Skeletal muscle cell (primary cell): ENCODE results near the gene RAD51B.
"Not testable (repeated sequence)": the region's sequence is repeated elsewhere in the genome, so short reads cannot be mapped to it uniquely, and the experiment has no call there.

ENCODE experiments used
- DNase-seq: peaks from one replicate; pipeline ENCODE4 v3.0.0-alpha.2; 2010; ENCODE audit warnings: low read depth
- H3K4me3 ChIP-seq: 2 replicates; pipeline ENCODE4 v1.5.1; 2011; ENCODE audit warnings: low read depth, mild to moderate bottlenecking, control low read depth, low read length, moderate library complexity

Gene RAD51B

DNA sequence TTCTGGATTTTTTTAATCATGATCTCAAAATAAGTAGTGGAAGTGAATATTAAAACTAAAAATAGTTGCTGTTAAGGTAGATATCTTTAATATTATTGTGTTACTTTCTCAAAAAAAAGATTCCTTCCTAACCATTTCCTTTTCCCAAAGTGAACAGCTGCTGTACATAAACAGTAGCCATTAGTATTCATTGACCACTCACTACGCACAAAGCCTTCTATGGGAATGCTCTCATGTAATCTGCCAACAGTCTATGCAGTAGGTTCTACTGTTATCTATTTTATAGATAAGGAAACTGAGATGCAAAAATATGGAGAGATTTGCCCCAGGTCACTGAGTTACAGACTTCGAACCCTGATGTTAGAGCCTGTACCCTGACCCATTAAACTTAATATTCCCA lies 941.2 kb downstream of the RAD51B start:
- H3K4me3 ChIP-seq, result no peak overlapping the region
- DNase-seq, result no peak

DNA sequence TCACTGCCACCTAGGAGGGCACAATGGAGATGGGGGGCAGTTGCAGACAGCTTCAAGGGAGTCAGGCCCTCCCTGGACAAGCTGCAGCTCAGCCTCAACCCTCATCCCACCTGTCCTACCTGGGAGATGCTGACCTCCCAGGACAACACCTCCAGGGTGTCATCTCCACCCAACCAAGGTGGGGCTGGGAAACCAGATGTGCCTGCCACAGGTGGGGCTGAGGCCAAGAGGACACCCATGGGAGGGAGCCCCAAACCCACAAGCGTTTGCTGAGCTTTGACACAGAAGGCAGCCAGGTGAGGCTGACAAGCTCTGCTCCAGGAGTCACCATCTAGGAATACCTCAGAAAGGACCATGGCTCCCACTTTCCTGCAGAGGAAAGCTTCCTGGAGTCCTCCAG lies 941.8 kb downstream of the RAD51B start:
- no peak overlapping the region for H3K4me3 ChIP-seq
- DNase-seq, result no peak

DNA sequence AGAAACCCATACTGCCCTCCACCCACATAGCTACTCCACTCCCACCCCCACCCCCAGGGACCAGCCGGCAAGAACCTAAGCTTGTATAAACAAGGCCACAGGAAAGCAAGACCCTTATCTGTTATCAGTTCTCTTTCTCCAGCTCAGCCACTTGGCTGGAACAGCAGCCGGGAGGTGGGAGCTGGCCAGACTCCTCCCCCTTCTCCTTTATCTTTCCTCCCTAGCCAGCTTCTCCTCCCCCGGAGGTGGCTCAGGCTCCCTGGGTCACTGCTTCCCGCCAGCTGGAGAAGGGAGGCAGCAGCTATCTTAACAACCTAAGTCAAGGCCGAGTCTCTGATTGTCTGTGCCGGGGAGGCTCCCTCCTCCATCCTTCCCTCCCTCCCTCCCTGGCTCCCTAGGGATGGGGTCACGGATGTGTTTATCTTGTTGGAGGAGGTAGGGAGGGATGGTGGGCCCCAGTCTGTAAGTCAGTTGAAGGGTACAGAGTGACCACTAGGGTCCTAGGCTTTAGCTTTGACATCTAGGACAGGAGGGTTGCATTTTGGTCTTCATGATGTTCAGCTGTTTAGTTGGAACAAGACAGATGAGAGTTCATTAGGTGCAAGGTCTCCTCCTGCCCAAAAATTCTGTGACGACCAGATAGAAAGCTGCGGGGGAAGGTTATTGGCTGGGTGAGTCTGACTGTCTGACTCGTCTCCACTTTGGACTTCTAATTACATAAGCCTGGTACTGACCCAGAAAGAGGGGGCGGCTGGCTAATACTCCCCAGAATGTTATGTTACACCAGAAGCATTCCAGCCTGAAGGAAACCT lies 943.6 kb downstream of the RAD51B start:
- DNase-seq, result peak; percentile 41
- no peak overlapping the region for H3K4me3 ChIP-seq

DNA sequence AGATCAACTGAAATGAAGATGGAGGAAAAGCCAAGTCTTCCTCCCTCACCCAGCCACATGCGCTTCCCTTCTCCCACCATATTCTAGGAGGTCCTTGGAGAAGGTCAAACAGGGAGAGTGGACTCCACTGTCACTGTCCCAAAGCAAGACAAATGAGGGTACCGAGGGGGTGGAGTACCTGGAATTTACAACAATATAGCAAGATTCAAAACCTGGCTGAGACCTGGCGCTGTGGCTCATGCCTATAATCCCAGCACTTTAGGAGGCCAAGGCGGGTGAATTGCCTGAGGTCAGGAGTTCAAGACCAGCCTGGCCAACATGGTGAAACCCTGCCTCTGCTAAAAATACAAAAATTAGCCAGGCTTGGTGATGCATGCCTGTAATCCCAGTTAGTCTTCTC lies 944.3 kb downstream of the RAD51B start:
- not testable (repeated sequence) for H3K4me3 ChIP-seq, DNase-seq

DNA sequence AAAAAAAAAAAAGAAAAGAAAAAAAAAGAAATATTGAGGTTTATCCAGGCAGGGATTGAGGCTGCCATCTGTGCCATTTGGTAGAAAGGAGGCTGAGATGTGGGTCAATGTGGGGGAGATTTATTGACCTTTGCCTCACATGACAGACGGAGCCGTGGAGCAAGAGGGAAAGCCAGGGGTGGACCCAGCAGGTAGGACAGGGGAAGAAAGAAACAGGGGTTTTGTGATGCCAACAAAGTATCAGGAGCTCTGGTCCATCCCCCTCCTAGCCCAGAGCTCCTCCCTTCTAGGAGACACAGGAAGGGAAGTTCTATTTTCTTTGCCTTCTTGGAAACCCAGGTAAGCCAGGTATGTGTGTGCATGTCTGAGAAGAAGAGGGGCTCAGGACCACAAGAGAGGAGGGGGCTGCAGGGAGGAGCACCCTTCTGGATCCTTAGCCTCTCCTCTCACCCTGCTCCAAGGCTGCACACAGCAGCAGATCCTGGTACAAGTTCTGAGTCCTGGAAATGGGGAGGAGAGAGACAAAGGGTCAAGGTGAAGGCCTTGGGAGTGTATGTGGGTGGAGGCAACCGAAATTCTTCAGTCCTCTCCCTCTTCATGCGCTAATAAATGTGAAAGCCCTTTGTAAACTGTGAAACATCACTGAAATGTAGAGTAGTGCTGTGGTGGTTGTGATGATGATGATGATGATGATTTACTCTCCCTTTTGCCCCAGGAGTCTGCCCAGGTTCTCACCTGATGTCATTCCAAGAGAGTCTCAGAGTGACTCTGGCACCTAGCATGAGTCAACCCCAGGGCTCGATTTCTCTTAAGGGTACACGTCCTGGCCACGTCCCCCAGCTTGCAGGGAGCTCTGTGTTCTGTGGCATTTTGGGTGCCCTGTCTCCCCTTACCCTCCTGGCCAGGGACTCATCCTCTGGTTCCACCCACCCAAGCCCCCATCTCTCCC lies 947.0 kb downstream of the RAD51B start:
- H3K4me3 ChIP-seq, result no peak overlapping the region
- no peak for DNase-seq

DNA sequence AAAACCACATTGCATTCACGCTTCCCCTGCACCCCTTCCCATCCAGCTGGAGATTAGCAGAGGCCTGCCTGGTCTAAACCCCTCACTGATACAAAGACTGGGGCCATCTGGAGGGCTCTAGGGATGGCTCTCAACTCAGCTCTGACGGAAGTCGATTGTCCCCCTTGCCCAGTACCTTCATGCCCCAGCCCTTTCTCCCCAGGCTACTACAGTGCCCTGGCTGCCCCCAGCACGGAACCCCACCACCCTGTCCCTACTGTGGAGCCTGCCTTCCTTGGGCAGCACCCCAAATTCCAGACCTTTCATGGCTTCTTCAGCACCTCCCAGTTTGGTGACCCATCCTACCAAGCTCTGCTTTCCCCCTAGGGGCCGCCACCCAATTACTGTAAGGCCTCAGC lies 947.7 kb downstream of the RAD51B start:
- no peak for DNase-seq
- no peak overlapping the region for H3K4me3 ChIP-seq

DNA sequence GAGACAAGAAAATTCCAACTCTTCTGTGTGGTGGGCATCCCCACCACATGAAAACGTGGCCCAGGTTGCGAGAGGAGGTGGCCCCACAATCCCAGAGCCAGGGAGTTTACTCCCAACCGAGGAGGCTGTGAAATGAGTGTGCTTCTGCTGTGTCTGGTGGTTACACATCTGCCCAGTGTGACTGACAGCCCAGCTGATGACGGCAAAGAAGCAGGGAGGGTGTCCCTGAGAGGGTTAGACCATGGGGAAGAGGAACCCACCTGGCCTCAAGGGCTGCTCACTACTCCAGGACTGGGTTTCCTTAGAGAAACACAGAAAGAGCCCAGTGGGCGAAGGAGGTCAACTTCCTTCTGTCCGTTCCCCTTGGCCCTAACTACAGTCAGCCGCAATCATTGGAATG lies 948.7 kb downstream of the RAD51B start:
- no peak overlapping the region for H3K4me3 ChIP-seq
- DNase-seq, result no peak

DNA sequence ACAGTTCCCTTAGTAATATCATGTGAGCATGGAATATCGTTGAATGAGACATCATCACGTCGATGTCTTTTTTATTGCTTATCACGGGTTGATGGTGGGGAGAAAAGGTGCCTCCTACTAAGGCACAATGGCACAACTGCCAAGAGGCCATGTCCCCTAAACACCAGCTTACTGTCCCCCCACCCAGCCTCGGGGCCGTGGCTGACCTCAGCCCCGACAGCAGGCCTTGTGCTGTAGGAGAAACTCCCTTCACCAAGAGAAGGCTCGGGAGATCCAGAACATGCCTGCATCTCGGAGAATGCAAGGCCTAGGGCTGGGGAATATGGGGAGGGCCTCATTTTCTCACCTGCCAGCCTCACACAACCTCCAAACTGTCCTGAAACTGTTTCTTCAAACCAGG lies 950.5 kb downstream of the RAD51B start:
- H3K4me3 ChIP-seq, result no peak overlapping the region
- DNase-seq, result no peak

DNA sequence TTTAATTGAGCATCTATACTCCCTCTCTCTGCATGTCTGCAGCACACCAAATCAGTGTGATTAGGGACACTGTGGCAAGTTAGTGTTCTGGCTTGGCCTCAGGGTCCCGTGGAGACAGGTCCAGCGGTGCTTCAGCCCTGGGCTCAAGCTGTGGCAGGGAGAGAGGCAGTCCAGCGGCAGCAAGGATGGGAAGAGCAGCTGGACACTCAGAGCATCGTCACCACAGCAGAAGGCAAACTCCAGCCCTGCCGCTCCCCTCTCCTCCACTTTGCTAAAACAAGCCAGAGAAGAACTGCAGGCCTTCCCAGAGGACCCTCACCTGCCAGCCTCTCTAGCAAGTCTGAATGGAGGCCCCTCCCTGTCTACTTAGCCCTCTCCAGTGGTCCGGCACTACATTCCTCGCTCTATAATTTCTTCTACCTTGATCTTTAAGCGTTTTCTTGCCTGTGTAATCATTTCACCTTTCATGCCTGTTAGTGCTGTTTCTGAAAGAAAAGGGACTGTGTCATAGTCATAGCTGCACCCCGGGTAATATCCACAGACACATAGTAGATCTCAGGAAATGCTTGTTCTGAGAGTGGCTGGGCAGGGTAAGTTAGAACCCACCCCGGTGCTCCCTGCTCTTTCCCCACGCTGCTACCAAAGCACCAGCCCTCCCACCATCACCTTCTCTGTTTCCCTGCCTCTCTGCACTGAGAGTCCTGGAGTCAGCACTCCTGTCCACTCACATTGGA lies 951.1 kb downstream of the RAD51B start:
- no peak overlapping the region for H3K4me3 ChIP-seq
- DNase-seq, result no peak

DNA sequence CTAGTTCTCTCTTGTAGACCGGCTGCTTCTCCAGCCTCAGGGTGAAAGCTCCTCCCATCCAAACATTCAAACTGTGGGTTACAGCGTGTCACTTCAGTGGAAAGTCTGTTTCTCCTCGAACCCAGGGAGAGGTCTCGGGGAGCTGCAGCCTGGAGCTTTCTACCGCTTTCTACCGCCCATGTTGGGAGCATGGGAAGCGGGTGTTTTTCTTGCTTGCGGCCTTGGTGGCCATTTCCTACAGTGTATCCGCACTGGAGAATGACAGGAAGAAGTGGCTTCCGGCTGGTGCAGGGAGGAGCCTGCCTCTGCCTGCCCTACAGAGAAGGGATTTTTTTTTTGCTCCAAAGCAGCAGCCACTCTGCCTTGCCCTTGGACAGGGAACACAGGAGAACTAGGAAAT lies 952.1 kb downstream of the RAD51B start:
- no peak for DNase-seq

DNA sequence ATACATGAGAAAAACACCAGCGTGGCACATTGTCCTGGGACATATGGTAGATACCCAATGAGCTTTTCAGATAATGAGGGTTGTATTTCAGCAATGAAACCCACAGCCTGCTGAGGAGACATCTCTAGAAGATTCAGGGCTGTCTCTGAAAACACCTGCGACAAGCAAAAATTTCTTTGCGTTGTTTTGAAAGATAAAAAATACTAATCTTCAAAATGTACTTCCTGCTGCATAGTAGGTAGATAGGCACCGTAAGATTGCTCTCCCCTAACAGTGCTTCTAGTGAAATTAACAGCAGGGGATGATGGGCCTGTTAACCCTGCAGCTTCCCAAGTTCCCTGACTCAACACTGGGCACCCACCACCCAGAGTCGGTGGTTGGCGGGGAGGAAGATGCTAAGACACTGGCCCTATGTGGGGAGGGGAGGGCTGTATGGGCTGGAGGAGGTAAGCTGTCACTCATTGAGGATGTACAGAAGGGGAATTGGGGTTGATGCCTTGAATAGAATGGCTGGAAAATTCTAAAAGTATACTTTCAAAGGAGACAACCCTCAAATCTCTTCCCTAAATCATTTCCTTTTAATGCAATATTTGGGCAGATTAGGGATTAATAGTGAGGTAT lies 953.3 kb downstream of the RAD51B start:
- DNase-seq, result no peak
- H3K4me3 ChIP-seq, result no peak overlapping the region

More for the DNA sequence above, 952.1 kb downstream of the RAD51B start:
- no peak overlapping the region for H3K4me3 ChIP-seq

DNA sequence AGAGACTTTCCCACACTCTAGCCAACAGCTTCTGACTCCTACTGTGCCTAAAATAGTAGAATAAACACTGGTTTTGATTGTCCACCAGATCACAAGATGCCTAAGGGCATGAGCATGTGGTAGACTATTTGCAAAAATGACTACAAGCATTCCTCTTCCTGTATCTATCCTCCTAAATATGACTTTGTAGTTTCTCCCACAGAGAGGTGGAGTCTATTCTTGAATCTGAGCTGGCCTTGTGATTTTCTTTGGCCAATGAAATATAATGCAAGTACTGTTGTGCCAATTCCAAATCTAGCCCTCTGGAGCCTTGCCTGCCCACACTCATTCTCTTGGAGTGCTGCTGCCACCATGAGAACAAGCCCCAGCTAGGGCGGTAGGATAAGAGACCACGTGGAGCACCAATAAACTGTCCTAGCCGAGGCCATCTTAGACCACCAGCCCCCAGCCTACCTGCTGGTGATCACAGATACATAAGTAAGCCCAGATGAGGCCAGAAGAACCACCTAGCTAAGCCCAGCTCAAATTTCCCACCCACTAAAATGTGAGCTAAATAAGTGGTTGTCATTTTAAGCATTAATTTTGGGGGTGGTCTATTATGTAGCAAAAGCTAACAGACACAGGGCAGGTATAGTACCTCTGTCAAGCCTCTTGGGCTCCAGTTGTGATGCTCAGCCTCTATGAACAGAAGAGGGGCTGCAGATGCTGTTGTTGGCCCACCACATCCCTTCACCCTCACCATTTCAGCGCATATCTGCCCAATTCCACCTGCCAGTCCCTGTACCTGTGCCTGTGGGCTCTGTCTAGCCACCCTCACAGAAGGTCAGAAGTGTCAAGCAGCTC lies 955.4 kb downstream of the RAD51B start:
- no peak overlapping the region for H3K4me3 ChIP-seq
- no peak for DNase-seq

DNA sequence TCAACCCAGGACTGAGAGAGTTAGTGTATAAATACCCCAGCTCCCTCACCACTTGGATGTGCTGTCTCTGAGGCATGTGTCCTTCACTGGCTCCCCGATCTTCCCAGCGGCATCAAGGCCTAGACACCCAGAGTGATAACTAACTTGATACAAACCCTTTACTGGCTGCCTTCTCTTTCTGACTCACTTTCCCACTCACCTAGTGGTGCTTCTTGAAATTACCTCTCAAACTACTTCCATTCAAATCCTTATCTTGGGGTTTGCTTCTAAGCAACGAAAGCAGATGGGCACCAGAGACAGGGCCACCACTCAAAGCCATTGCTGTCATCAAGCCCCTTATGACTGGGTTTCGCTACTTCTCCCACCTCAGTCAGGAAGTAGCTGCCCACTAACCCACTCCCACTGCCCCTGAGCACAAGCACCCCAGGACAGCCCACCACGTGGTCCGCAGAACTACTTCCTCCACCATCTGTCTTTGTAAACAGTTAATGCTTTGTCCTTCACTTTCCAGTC lies 956.1 kb downstream of the RAD51B start:
- no peak for DNase-seq

DNA sequence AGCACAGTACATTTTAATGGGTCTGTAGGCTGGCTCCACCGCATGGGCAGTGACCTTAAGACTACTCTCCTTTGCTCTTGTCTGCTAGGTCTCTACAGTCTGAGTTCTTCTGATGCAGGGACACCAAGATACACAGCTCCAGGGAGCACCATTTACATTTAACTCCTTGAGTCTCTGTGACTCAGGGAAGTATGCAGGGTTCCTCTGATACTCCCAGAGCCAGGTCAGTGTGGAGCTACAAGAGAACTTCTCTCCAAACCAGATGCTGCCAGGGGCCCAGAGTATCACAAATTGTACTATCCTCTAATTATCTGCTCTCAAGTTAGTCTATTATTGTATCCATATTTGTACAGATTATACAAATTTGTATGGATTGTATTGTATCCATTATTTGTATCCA lies 958.1 kb downstream of the RAD51B start:
- no peak for DNase-seq
- H3K4me3 ChIP-seq, result no peak overlapping the region

More for the DNA sequence above, 956.1 kb downstream of the RAD51B start:
- H3K4me3 ChIP-seq, result no peak overlapping the region
